HCT116 (cell line): Measurements from ENCODE around the gene WNK2. TPM values are rescaled to one million over a fixed set of nuclear protein-coding genes. Genes with fewer than 3 reads are reported as not detected.

ENCODE experiments used
- ATAC-seq: fragments of 200-7000 bp; cut with Tn5 transposase; 2 replicates; pipeline ENCODE4 v1.9.1; 2020; ENCODE audit warnings: mild to moderate bottlenecking, moderate library complexity
- BruUV-seq: library from RNA; stranded (reverse); fragments of 400-500 nt; replicated peaks from 2 replicates; lab custom pipeline; 2021; lab: Mats Ljungman, UMichigan
- CTCF ChIA-PET: fragments of 300-600 bp; sonication (Branson Sonifier 250); formaldehyde crosslinking; loops from one replicate; lab custom pipeline; 2021; ENCODE audit warnings: antibody characterized with exemption; lab: Charles Lee
- POLR2A ChIA-PET: fragments of 300-600, 350-600 bp; sonication (Branson Sonifier 250); formaldehyde crosslinking; loops from one replicate; lab custom pipeline; 2021; ENCODE audit warnings: antibody characterized with exemption; lab: Charles Lee
- RAD21 ChIA-PET, 2 experiments: fragments of 300-600 bp; sonication (Branson Sonifier 250); formaldehyde crosslinking; loops; one replicate each; lab custom pipeline; 2023; ENCODE audit warnings: low total read pairs in 2 of 2; ENCODE audit not compliant: uncharacterized antibody in 2 of 2, unreplicated experiment in 2 of 2, low non-redundant PET in 1 of 2; lab: Charles Lee
- DNase-seq: peaks from one replicate; pipeline ENCODE4 v3.0.0-alpha.2; 2010; ENCODE audit warnings: low read depth, low spot score
- H2AFZ ChIP-seq: fragments of 200-600 bp; shearing (Covaris generic), sonication (generic); 2 replicates; pipeline ENCODE4 v1.6.1; 2017; ENCODE audit warnings: low read depth, mixed run types, mixed read lengths, antibody characterized with exemption, low read length; ENCODE audit not compliant: poor library complexity, severe bottlenecking
- H3K27ac ChIP-seq: 2 replicates; pipeline ENCODE4 v1.5.1; 2012; ENCODE audit warnings: low read depth, low read length
- H3K27me3 ChIP-seq: fragments of 200-600 bp; sonication (generic); 2 replicates; pipeline ENCODE4 v1.6.1; 2016; ENCODE audit warnings: mixed run types, low read length, mixed read lengths; ENCODE audit not compliant: insufficient read depth
- H3K36me3 ChIP-seq, 2 experiments: fragments of 200-500 bp in 1 of 2; fragments of 200-600 bp in 1 of 2; sonication (Bioruptor generic) in 1 of 2; sonication (generic) in 1 of 2; 2 replicates each; pipeline versions ENCODE4 v1.5.1 to v1.6.1; 2014 to 2016; ENCODE audit warnings: low read length in 2 of 2, inconsistent platforms in 1 of 2, mixed read lengths in 1 of 2, mixed run types in 1 of 2; ENCODE audit not compliant: insufficient read depth in 2 of 2, control insufficient read depth in 1 of 2
- H3K4me1 ChIP-seq, 2 experiments: fragments of 200-600 bp in 1 of 2; sonication (generic) in 1 of 2; 2 replicates each; pipeline versions ENCODE4 v1.5.1 to v1.6.1; 2012 to 2017; ENCODE audit warnings: low read length in 2 of 2, inconsistent platforms in 1 of 2, mild to moderate bottlenecking in 1 of 2, mixed read lengths in 1 of 2, mixed run types in 1 of 2, moderate library complexity in 1 of 2; ENCODE audit not compliant: insufficient read depth in 2 of 2, control insufficient read depth in 1 of 2
- H3K4me2 ChIP-seq: fragments of 200-600 bp; sonication (generic); 2 replicates; pipeline ENCODE4 v1.6.1; 2017; ENCODE audit warnings: mixed run types, low read length, mixed read lengths
- H3K4me3 ChIP-seq, 2 experiments: fragments of 200-600 bp in 1 of 2; sonication (generic) in 1 of 2; replicated peaks in 1 of 2; 2 replicates each; pipeline ENCODE4 v1.5.1; 2011 to 2016; ENCODE audit warnings: low read length in 2 of 2, control low read depth in 1 of 2, low read depth in 1 of 2, mild to moderate bottlenecking in 1 of 2, mixed read lengths in 1 of 2, mixed run types in 1 of 2
- H3K79me2 ChIP-seq: fragments of 200-600 bp; sonication (generic); 2 replicates; pipeline ENCODE4 v1.6.1; 2017; ENCODE audit warnings: mild to moderate bottlenecking, mixed run types, low read length, moderate library complexity, mixed read lengths; ENCODE audit not compliant: insufficient read depth
- H3K9ac ChIP-seq: fragments of 200-600 bp; sonication (generic); 2 replicates; pipeline ENCODE4 v1.6.1; 2016; ENCODE audit warnings: low read length, mixed read lengths
- H3K9me2 ChIP-seq: fragments of 200-600 bp; sonication (generic), shearing (Covaris generic); 2 replicates; pipeline ENCODE4 v1.6.1; 2017; ENCODE audit warnings: mixed run types, mild to moderate bottlenecking, moderate library complexity; ENCODE audit not compliant: insufficient read depth
- H3K9me3 ChIP-seq, 2 experiments: fragments of 200-500 bp in 1 of 2; fragments of 200-600 bp in 1 of 2; sonication (Bioruptor generic) in 1 of 2; sonication (generic) in 1 of 2; 2 replicates each; pipeline ENCODE4 v1.6.1; 2014 to 2017; ENCODE audit warnings: low read length in 2 of 2, mixed read lengths in 2 of 2, inconsistent platforms in 1 of 2, low read depth in 1 of 2, mild to moderate bottlenecking in 1 of 2, mixed run types in 1 of 2, moderate library complexity in 1 of 2; ENCODE audit not compliant: control insufficient read depth in 1 of 2, insufficient read depth in 1 of 2
- H4K20me1 ChIP-seq: fragments of 200-600 bp; sonication (generic), shearing (Covaris generic); 2 replicates; pipeline ENCODE4 v1.6.1; 2017; ENCODE audit warnings: mixed run types, mild to moderate bottlenecking, moderate library complexity; ENCODE audit not compliant: insufficient read depth
- ATF3 ChIP-seq: IDR thresholded peaks from 2 replicates; pipeline ENCODE4 v1.6.1; 2012
- CEBPB ChIP-seq: IDR thresholded peaks from 2 replicates; pipeline ENCODE4 v1.6.1; 2012; ENCODE audit warnings: low read depth
- EGR1 ChIP-seq: IDR thresholded peaks from 2 replicates; pipeline ENCODE4 v1.6.1; 2012; ENCODE audit warnings: low read depth
- EZH2phosphoT487 ChIP-seq: fragments of 200-600 bp; IDR thresholded peaks from 2 replicates; pipeline ENCODE4 v1.6.1; 2018; ENCODE audit warnings: antibody characterized with exemption, borderline replicate concordance
- FOSL1 ChIP-seq: IDR thresholded peaks from 2 replicates; pipeline ENCODE4 v1.6.1; 2012; ENCODE audit warnings: low read depth
- JUND ChIP-seq: IDR thresholded peaks from 2 replicates; pipeline ENCODE4 v1.6.1; 2012
- POLR2A ChIP-seq: IDR thresholded peaks from 2 replicates; pipeline ENCODE4 v1.7.0; 2011; ENCODE audit warnings: borderline replicate concordance; ENCODE audit not compliant: insufficient read depth, insufficient read length; ENCODE audit errors: extremely low read depth
- POLR2AphosphoS5 ChIP-seq: IDR thresholded peaks from 2 replicates; pipeline ENCODE4 v1.6.1; 2011; ENCODE audit warnings: mild to moderate bottlenecking, low read depth, low read length, moderate library complexity
- RAD21 ChIP-seq: IDR thresholded peaks from 2 replicates; pipeline ENCODE4 v1.6.1; 2012; ENCODE audit warnings: low read depth, mild to moderate bottlenecking
- SIN3A ChIP-seq: IDR thresholded peaks from 2 replicates; pipeline ENCODE4 v1.6.1; 2012; ENCODE audit warnings: low read depth
- SP1 ChIP-seq: IDR thresholded peaks from 2 replicates; pipeline ENCODE4 v1.6.1; 2012; ENCODE audit warnings: low read depth
- SRF ChIP-seq: IDR thresholded peaks from 2 replicates; pipeline ENCODE4 v1.6.1; 2012; ENCODE audit warnings: low read depth
- ZBTB33 ChIP-seq: IDR thresholded peaks from 2 replicates; pipeline ENCODE4 v1.6.1; 2011; ENCODE audit warnings: mild to moderate bottlenecking, low read length, moderate library complexity; ENCODE audit not compliant: insufficient replicate concordance; ENCODE audit errors: extremely low read depth
- ZFX ChIP-seq: fragments of 450-650 bp; IDR thresholded peaks from 2 replicates; pipeline ENCODE4 v1.6.1; 2017
- intact Hi-C: fragments of 100-400 bp; cut with micrococcal nuclease; formaldehyde crosslinking; loops from 2 replicates; pipeline ENCODE4 v1.10.0; 2022
- total RNA-seq: library from RNA; stranded (reverse); gene quantifications from one replicate; pipeline ENCODE4 v1.2.1, GENCODE V29; 2021; ENCODE audit not compliant: unreplicated experiment

WNK2 gene
- total RNA-seq, 1 experiment from 2014 or later = 24.4 TPM

- Histone ChIP-seq H3K4me2 (no peak overlapping the region), H3K79me2 (peaks cover 23% of the 10 kb centered on the region), H3K4me3 (no peak overlapping the region), H3K4me1 (peaks cover 0 to 6% of the 10 kb centered on the region in 2 experiments; a peak in 1 of 4 replicates), H3K27me3 (no peaks in the 10 kb centered on the region), H4K20me1 (no peaks in the 10 kb centered on the region), H3K9me3 (no peaks in the 10 kb centered on the region), H2AFZ (no peak overlapping the region), H3K36me3 (no peaks in the 10 kb centered on the region), H3K9me2 (no peaks in the 10 kb centered on the region), H3K27ac (no peak overlapping the region), H3K9ac (no peak overlapping the region)
- ATAC-seq = no peak
- ChIA-PET POLR2A (no interaction called here), RAD21 (no interaction called here), CTCF (no interaction called here)
- no peak for DNase-seq
- BruUV-seq = no TSS peak
- no peak for TF ChIP-seq POLR2AphosphoS5
- no peak for TF ChIP-seq ZBTB33
- no peak for TF ChIP-seq ATF3
- TF ChIP-seq FOSL1 = no peak
- no peak for TF ChIP-seq POLR2A
- no peak for TF ChIP-seq EZH2phosphoT487
- no peak for TF ChIP-seq RAD21
- no peak for TF ChIP-seq EGR1
- no peak for TF ChIP-seq SP1
- no peak for TF ChIP-seq CEBPB
- intact Hi-C loops = no loop called here
Measured at GRCh38 chr9:93216073-93216365, 32.1 kb downstream of the WNK2 start.

- RAD21 ChIA-PET = no interaction called here
Measured at GRCh38 chr9:93217706-93218105, 33.8 kb downstream of the WNK2 start.

More at GRCh38 chr9:93217706-93218105, 33.8 kb downstream of the WNK2 start:
- Histone ChIP-seq H3K27me3 (no peaks in the 10 kb centered on the region), H3K27ac (no peak overlapping the region), H3K4me3 (no peak overlapping the region), H3K4me1 (peaks cover 10 to 22% of the 10 kb centered on the region in 2 experiments), H3K4me2 (no peak overlapping the region), H3K9me3 (no peaks in the 10 kb centered on the region), H3K79me2 (peaks cover 23% of the 10 kb centered on the region), H3K36me3 (no peaks in the 10 kb centered on the region), H4K20me1 (no peaks in the 10 kb centered on the region), H3K9ac (no peak overlapping the region), H2AFZ (no peak overlapping the region), H3K9me2 (no peaks in the 10 kb centered on the region)
- DNase-seq (no peak), ATAC-seq (no peak)
- intact Hi-C loops = no loop called here
- no TSS peak for BruUV-seq
- ChIA-PET CTCF (interaction anchor here (1.2 kb wide), 1 partner anchor 85 kb away, joined by 4 read pairs; no protein-coding TSS in a partner anchor), POLR2A (no interaction called here)
- TF ChIP-seq POLR2AphosphoS5 (no peak), JUND (no peak), CEBPB (no peak), SP1 (no peak), EZH2phosphoT487 (no peak), SRF (no peak), SIN3A (no peak), ZFX (no peak)
